OCI-LY7 (cell line): ENCODE results near the gene TRPM3.

Experiments
- CTCF ChIP-seq: fragments of 200-600 bp; sonication (generic); conservative IDR thresholded peaks from 2 replicates; pipeline ENCODE4 v1.5.1; 2014; ENCODE audit warnings: mild to moderate bottlenecking, antibody characterized with exemption, low read length, moderate library complexity, mixed read lengths
- EZH2phosphoT487 ChIP-seq: fragments of 200-600 bp; sonication (generic); IDR thresholded peaks from 2 replicates; pipeline ENCODE4 v1.6.1; 2018; ENCODE audit warnings: low read depth, borderline replicate concordance, mild to moderate bottlenecking, mixed run types, antibody characterized with exemption, low read length, moderate library complexity, mixed read lengths

GRCh38 chr9:70490478-70490877, 630.9 kb downstream of the TRPM3 start:
- no peak for TF ChIP-seq CTCF
- TF ChIP-seq EZH2phosphoT487 = no peak
